GM21737 (cell line): Measurements from ENCODE around the gene USP34.

Experiments used
- ATAC-seq: cut with Tn5 transposase; IDR thresholded peaks from one replicate; pipeline ENCODE4 v1.9.1; 2021; ENCODE audit warnings: mild to moderate bottlenecking, moderate library complexity; ENCODE audit not compliant: unreplicated experiment

Gene USP34

DNA sequence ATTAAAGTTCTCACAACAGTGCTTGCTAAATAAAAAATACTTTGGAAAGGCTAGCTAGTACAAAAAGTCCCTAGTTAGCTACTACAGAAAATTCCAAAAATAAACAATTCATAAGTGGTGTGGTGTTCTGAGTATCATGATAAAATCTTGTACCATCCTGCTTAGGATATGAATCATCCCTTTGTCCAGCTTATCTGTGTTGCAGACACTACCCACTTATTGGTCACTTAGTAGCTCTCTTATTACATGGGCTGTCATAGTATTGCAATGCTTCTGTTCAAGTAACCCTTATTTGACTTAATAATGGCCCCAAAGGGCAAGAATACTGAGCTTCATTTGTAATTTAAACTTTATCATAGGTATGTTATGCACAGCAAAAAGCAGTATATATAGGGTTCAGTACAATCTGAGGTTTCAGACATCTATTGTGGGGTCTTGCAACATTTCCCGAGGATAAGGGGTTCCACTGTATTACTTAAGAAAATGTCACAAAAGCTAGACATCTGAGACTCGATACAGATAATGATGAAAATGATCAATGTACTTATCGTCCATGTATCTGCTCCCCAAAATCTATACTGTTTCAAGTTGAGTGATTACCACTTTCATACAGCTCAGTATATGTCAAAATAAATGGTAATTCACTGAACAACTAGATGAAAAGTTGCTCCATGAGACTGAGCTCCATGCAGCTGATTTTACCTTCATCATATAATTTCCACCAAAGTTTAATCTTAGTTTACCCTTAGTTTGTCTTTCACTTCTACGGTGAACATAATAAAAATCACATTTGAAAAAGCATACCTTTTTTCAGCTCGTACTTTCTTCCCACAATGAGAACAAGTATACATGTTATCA lies 215.1 kb downstream of the USP34 start:
- ATAC-seq, result no peak

DNA sequence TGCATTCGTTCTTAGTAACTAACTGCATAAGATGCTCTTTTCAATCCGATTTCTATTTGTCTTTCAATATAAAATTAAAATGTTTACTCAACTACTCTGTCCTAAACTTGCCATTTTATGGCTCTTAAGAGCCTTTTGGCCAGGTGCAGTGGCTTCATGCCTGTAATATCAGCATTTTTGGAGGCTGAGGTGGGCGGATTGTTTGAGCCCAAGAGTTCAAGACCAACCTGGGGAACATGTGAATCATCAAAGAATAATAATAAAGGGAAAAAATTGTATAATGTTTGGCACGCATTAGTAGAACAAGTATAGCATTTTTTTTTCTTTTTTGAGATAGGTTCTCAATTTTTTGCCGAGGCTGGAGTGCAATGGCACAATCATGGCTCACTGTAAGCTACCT lies 216.4 kb downstream of the USP34 start:
- no peak for ATAC-seq

DNA sequence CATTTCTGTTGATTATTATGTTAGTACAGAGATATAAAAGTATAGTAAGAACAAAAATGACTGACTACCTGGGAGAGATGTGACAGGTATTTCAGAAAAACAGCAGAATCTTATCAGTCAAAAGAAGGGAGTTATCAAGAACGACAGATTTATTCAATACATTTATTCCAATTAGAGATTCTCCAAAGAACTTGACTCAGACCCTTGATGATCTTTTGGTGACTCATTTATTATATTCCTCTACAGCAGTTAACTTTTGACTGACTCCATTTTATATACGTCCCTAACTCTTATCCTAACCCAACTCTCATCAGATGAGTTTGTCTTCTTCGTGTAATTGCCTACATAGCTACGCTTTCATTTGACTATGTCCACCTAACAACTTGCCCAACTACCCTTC lies 217.8 kb downstream of the USP34 start:
- no peak for ATAC-seq

DNA sequence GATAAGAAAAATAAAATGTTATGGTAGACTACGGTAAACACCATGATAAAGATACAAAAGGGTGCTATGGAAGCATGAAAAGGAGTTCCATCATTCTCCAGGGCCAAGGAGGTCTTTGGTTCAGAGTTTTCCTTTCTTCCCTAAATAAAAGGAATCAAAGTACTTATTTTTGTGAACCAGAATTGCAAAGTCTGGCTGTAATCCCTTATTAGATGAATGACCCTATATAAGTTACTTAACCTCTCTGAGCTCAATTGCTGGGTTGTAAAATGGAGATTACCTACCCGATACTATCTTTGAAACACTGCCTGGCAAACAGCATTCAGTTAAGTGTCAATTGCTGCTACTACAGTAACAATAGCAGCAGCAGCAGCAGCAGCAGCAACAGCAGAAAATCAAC lies 218.9 kb downstream of the USP34 start:
- ATAC-seq, result no peak

DNA sequence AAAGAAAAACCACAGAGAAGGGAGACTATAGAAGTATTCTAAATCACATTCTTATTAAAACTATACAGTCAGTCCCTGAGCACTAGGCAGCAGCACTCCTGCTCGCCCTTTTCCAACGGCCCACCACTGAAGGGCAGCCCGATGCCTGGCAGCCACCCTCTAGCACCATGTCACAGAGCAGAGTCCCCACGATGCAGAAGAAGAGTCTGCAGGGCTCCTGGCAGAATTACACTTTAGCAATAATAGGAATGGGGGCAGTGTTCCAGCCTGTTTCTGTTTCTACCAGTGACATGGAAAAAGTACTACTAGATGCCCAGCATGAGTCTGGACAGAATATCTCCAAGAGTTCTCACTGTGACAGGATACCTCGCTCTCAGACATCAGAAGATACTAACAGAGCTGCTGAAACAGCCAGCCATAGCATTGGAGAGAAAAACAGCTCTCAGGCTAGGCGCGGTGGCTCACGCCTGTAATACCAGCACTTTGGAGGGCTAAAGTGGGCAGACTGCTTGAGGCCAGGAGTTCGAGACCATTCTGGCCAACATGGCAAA lies 221.3 kb downstream of the USP34 start:
- no peak for ATAC-seq

DNA sequence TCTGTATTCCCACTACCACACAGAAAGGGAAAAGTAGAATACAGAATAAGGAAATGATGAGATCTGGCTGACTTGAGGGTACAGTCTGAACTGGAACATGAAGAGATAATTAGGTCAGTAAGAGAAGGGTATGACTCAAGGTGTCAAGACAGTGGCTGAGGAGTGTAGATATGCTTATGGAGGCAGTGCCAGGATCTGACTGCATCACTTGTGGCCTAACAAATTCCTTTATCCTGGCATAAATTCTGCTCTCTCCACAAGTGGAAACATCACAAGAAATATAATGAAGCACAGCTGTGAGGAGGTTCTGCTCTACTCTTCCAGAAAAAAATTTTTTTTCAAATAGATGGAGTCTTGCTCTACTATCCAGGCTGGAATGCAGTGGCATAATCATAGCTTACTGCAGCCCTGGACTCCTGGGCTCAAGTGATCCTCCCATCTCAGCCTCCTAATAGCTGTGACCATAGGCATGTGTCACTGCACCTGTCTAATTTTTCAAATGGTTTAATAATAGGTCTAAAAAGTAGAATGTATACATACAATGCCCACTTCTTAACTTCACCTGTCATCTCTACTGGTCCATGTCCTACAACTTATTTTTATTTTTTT lies 223.6 kb downstream of the USP34 start:
- ATAC-seq, result no peak

DNA sequence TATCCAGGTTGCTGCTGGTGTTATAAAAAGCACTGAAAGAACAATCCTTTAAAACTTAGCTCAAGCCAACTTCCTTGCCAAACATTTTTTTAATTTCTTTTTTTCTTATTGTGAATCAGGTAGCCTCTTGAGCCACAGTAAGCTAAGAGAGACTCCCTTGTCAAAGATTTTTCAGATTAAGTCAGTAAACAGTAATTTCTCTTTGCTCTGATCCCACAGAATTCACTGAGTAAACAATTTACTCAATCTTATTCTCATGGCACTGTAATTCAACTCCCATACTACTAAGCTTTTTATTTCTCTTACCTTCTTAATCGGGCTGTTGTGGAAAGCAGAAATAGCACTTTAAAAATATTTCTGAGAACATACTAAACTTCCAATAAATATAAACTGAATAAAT lies 226.2 kb downstream of the USP34 start:
- ATAC-seq, result no peak

DNA sequence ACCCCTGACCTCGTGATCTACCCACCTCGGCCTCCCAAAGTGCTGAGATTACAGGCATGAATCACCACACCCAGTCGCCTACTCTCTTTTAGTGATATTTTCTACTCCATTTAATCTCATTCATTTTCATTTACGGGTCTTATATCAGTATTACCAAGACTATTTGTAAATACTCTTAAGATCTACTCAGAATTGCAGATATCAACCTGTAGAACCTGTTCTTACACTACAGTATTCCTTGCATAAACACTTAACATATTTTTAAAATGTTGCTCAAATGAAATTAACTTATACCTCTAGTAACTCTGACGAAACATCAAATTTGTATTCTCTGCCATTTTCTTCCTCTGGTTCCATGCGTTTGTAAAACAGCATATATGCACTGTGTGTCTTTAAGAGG lies 229.6 kb downstream of the USP34 start:
- ATAC-seq, result no peak

DNA sequence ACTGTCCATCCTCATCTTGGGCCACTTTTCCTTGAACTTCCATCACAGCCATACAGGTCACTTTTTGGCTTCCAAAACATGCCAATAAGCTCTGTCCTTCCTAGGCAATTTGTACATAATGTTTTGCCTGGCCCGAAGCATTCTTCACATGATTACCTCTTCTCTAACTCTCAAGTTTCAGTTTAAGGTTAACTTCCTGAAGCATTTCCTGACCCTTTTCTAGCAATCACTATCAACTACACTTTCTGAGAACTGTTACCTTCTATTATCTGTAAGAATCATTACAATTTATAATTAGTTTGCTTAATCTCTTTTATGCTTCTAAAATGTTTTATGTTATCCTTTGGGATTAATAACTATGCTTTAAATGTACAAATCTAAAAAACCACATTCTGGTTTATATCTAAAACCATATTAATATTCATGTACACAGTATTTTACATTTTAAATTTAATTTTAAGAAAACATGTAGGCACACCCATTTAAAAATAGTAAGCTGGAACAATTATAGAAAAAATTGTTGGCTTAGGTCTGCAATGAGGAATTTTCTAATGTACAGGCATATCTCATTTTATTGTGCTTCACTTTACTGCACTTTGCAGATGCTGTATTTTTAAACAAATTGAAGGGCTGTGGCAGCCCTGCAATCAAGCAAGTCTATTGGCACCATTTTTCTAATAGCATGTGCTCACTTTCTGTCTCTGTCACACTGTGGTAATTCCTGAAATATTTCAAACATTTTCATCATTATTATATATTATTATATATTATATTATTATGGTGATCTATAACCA lies 232.5 kb downstream of the USP34 start:
- no peak for ATAC-seq

DNA sequence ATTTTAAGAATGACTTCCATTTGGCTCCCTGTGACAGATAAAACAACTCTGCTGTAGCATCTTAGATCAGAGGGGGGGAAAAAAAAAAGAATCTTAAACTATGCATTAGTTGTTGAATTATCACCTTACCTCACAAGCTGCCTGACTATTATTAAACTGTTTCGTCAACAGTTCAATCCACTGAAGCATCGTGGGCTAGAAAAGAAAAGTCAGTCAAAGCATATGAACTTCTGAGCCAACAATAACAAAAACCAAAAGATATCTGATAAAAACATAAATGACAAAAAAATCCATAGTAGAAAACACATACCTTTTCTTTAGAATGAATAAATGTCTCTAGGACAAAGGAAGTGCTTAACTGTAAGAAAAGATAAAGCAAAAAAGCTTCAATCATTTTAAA lies 235.2 kb downstream of the USP34 start:
- ATAC-seq, result no peak

DNA sequence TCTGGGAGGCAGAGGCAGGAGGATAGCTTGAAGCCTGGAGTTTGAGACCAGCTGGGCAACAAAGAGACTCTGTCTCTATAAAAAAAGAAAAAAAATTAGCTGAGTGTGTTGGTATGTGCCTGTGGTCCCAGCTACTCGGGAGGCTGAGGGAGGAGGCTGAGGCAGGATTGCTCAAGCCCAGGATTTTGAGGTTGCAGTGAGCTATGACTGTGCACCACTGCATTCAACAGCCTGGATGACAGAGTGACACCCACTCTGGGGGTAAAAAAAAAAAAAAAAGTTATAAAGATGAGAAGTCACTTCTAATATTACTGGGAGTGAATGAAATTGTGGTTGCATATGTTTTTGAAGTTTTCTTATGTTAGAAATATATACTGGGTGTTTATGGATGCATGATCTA lies 237.3 kb downstream of the USP34 start:
- ATAC-seq, result no peak

DNA sequence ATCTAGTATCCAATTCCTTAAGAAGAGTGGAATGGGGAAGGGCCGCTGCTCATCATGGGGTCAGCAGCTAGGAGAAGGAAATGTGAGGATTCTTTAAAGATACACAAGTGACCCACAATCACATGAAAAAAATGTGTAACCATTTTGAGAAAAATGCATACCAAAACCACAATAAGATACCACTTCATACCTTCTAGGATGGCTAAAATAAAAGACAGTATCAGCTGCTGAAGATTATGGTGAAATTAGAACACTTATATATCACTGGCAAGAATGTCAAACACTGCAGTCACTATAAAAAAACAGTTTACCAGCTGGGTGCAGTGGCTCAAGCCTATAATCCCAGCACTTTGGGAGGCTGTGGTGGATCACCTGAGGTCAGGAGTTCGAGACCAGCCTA lies 241.0 kb downstream of the USP34 start:
- ATAC-seq, result no peak

DNA sequence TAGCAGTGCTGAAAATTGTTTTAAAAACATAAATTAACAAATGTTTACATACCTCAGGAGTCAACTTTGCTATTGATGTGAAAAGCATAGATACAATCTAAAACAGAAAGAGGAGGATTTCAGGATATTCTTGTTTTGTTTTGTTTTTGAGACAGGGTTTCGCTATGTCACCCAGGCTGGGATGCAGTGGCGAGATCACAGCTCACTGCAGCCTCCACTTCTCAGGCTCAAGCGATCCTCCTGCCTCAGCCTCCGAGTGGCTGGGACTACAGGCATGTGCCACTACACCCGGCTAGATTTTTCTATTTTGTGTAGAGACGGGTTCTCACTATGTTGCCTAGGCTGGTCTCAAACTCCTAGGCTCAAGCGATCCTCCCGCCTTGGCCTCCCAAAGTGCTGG lies 248.3 kb downstream of the USP34 start:
- no peak for ATAC-seq

DNA sequence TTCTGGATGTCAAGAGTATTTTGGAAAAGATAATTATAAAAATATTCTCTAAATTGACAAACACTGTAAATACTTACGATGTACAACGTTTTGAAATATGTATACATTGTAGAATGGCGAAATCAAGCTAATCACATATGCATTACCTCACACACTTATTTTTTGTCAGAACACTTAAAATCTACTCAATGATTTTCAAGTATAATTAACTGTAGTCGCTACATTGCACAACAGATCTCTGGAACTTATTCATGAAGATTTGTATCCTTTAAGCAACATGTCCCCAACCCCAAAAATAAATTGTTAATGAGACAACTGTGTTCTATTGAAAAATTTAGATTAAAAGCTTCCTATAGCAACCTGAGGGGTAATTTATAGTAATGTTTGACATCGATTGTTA lies 249.1 kb downstream of the USP34 start:
- ATAC-seq, result no peak

DNA sequence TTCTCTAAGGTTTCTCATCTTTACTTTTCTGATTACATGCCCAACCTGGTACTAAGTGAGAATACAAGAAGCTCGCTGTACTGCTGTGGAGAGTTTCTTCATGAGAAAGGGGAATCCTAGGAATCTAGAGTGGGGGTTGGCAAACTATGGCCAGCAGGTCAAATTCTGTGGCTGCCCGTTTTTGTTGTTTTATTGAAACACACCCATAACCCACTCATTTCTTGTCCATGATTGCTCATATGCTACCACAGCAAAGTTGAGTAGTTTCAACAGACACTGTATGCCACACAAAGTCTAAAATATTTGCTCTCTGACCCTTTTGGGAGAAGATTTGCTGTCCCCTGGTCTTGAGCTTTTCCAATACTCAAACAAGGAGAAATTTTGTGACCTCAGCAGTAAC lies 250.1 kb downstream of the USP34 start:
- no peak for ATAC-seq

DNA sequence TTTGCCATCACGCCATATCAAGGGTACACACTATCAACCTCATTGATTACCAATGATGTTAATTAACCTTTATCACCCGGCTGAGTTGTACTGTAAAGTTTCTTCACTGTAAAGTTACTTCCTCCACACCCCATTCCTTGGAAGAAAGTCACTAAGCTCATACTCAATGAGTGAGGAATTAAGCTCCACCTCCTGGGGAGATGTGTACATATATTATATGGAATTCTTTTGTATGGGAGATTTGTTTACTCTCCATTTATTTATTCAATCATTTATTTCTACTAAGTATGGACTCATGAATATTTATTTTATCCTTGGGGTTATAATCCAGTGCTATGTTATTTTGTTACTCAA lies 252.1 kb downstream of the USP34 start:
- ATAC-seq, result no peak

DNA sequence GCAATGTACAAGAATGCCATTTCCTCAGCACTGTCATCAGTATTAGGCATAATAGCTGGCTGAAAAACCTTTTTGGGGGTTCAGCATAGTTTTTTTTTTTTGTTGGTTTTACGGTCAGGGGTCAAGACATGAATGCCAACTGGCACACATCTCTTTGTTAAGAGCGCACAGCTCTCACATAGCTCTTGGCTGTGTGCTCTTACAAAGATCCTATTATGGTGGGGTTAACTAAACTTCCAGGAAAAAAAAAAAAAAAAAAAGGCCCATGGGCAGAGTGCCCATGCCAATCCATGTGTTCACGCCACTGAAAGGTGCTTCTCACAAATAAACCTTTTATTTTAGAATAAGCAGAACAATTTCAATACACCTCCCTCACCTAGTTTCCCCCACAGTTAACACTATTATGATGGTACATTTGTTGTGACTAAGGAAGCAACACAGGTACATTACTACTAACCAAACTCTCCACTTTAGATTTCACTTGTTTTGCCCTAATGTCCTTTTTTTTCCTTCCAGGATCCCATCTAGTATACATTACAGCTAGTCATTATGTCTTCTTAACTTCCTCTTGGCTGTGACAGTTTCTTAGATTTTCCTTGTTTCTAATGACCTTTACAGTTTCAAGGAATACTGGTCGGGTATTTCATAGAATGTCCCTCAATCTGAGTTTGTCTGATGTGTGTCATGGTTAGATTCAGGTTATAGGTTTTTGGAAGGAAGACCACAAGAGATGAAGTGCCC lies 252.6 kb downstream of the USP34 start:
- ATAC-seq, result no peak

DNA sequence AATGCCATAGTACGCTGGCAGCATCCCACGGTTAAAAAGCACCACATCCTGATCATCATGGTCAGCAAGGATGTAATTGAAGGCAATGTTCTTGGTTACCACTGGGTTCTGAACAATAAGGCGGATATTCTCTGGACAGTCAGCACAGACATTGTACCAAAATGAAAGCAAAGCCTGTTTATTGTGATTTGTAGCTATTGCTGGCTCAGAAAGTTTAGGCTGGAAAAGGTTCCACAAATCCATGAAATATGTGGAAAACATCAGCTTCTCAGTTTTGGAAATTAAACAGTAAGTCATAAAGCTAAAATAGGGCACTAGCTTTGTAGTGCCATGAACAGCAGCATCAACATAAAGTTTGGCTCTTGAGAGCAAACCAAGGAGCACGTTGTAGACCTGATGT lies 256.7 kb downstream of the USP34 start:
- no peak for ATAC-seq

DNA sequence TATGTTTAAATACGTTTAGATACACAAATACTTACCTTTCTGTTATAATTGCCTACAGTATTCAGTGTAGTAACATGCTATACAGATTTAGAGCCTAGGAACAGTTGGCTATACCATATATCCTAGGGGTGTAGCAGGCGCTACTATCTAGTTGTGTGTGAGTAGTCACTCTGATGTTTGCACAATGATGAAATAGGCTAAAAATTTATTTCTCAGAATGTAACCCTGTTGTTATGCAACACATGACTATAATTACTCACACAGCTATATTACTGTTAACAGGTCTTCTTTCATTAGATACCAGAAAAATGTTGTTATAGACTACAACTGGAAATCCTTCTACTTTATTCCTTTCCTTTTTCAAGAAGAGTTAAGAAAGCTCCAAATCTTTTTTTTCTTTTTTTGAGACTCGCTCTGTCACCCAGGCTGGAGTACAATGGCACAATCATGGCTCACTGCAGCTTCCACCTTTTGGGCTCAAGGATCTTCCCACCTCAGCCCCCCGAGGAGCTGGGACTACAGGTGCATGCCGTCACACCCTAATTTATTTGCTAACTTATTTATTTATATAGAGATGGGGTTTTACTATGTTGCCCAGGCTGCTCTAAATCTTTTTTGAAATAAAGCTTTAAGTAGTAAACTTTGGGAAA lies 260.4 kb downstream of the USP34 start:
- no peak for ATAC-seq

DNA sequence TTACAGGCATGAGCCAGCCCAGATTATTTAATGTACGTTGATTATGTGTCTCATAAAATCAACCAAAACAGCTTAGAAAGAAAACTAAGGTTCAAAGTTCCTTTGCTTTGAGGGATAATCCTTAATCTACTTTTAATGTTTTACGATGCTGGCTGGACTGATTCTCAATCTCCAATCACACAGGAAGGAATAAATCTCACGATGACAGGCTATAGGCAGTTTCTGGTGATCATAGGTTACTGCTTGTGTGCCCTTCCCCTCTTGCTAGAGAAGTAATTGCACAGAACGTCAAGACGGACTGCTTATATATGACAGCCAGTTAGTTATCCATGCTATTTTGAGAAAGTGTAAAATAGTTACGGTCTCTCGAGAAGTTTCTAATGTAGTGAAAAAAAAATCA lies 265.8 kb downstream of the USP34 start:
- ATAC-seq, result no peak

DNA sequence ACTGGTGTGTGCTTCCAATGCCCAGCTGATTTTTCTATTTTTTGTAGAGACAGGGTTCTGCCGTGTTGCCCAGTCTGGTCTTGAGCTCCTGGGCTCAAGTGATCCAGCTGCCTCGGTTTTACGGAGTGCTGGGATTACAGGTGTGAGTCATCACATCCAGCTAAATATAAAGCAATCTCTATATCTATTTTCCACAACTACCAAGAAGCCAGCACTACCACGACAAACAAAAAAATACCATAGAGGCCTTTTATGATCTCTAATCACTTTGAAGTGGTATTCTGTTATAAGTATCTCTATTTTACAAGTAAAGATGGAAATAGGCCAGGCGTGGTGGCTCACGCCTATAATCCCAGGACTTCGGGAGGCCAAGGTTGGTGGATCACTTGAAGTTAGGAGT lies 274.2 kb downstream of the USP34 start:
- no peak for ATAC-seq
